Measurements from ENCODE around the gene MCM5.
"Not testable (repeated sequence)": the region's sequence is repeated elsewhere in the genome, so short reads cannot be mapped to it uniquely, and the experiment has no call there.

MCM5 gene

GRCh38 chr22:35379146-35379993, 20.6 kb upstream of the MCM5 start:
- no peak for DNase-seq

- DNase-seq: no peak
Measured at GRCh38 chr22:35380013-35380412, 19.9 kb upstream of the MCM5 start.

- peak; percentile 17 to 48 (median 36) for DNase-seq
Measured at GRCh38 chr22:35380537-35381423, 19.2 kb upstream of the MCM5 start, which contains the start of gene HMOX1. Gene HMOX1 (plus strand): TSS chr22:35381096. CDS start chr22:35381174, 78 bp downstream.

GRCh38 chr22:35381424-35382009, 18.4 kb upstream of the MCM5 start:
- DNase-seq: no peak

- DNase-seq: no peak
Measured at GRCh38 chr22:35383679-35384071, 16.3 kb upstream of the MCM5 start.

- DNase-seq: no peak
Measured at GRCh38 chr22:35384527-35384926, 15.4 kb upstream of the MCM5 start.

GRCh38 chr22:35384975-35385588, 14.9 kb upstream of the MCM5 start:
- no peak for DNase-seq

- DNase-seq: no peak
Measured at GRCh38 chr22:35386670-35387288, 13.2 kb upstream of the MCM5 start.

- DNase-seq: no peak
Measured at GRCh38 chr22:35390933-35391332, 9.0 kb upstream of the MCM5 start.

- DNase-seq: no peak
Measured at GRCh38 chr22:35392357-35392756, 7.6 kb upstream of the MCM5 start.

- DNase-seq: no peak
Measured at GRCh38 chr22:35393116-35394010, 6.6 kb upstream of the MCM5 start.

GRCh38 chr22:35394011-35394312, 6.0 kb upstream of the MCM5 start:
- no peak for DNase-seq

GRCh38 chr22:35394810-35395563, 5.0 kb upstream of the MCM5 start:
- no peak for DNase-seq

- not testable (repeated sequence) for DNase-seq
Measured at GRCh38 chr22:35396622-35397021, 3.3 kb upstream of the MCM5 start.

GRCh38 chr22:35397095-35397904, 2.6 kb upstream of the MCM5 start:
- DNase-seq: no peak

- DNase-seq: no peak
Measured at GRCh38 chr22:35398591-35398973, 1.4 kb upstream of the MCM5 start.

- no peak for DNase-seq
Measured at GRCh38 chr22:35399114-35399677, 744 bp upstream of the MCM5 start.

- DNase-seq: no peak
Measured at GRCh38 chr22:35400501-35400790, 506 bp downstream of the MCM5 start.

GRCh38 chr22:35401863-35402262, 1.9 kb downstream of the MCM5 start:
- DNase-seq: no peak

- no peak for DNase-seq
Measured at GRCh38 chr22:35403356-35403755, 3.4 kb downstream of the MCM5 start.

All from activated CD4-positive, CD25-positive, alpha-beta regulatory T cell (primary cell).